SK-N-MC (cell line): ENCODE data around the gene TRIM5.

Source experiments
- EZH2 ChIP-seq: fragments of 200-600 bp; sonication (generic); IDR thresholded peaks from one replicate; pipeline ENCODE4 v1.6.1; 2017; ENCODE audit warnings: antibody characterized with exemption
- POLR2AphosphoS5 ChIP-seq: IDR thresholded peaks from 2 replicates; pipeline ENCODE4 v1.6.1; 2012; ENCODE audit warnings: mild to moderate bottlenecking, low read depth, low read length, borderline replicate concordance

- TF ChIP-seq POLR2AphosphoS5, result no peak
- no peak for TF ChIP-seq EZH2
Measured at GRCh38 chr11:5658318-5658717, 26.6 kb downstream of the TRIM5 start.
